ENCODE measurements around the gene UNC5C.

UNC5C gene

GRCh38 chr4:95457353-95457752 lies 91.4 kb downstream of the UNC5C start:
- DNase-seq: no peak

GRCh38 chr4:95450294-95450693 lies 98.5 kb downstream of the UNC5C start:
- DNase-seq: no peak

- no peak for DNase-seq
Measured at GRCh38 chr4:95446173-95446572, 102.6 kb downstream of the UNC5C start.

GRCh38 chr4:95445251-95445650 lies 103.5 kb downstream of the UNC5C start:
- no peak for DNase-seq

- DNase-seq: no peak
Measured at GRCh38 chr4:95444812-95445211, 104.0 kb downstream of the UNC5C start.

- DNase-seq: no peak
Measured at GRCh38 chr4:95439896-95440295, 108.9 kb downstream of the UNC5C start.

DNA sequence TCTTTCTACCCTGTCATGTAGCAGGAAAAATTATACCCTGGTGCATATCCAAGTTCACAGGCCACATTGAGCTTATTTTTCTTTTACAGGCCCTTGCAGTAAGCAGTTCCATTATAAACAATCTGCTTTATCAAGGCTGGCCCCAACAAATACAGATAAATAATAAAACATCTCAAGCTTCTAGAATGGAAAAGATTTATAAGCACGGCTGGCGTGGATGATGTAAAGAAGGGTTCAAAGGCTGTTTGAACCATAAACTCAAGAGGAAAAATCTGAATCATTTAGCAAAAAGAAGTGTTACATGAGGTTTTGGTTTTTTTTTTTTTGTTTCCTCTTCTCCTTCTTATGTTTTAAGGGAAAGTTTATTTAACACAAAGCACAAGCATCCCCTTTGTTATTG lies 109.7 kb downstream of the UNC5C start:
- no peak for DNase-seq

DNA sequence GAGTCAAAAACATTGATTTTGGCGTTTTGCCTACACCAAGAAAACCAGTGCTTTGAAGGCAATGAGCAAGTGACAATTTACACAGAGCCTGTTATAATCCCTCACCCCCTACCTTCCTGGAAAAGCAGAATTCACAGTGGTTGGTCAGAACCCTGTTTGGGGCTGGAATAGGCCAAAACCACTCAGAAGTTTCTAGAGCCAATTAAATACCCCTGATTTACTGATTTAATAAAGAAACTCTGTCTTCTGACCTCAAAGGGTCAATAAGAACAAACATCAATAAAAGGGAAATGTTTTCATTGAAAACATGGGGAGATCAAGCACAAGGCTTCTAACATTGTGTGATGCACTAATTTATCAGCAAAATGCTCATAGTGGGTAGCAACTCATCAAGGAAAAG lies 116.3 kb downstream of the UNC5C start:
- DNase-seq: no peak

DNA sequence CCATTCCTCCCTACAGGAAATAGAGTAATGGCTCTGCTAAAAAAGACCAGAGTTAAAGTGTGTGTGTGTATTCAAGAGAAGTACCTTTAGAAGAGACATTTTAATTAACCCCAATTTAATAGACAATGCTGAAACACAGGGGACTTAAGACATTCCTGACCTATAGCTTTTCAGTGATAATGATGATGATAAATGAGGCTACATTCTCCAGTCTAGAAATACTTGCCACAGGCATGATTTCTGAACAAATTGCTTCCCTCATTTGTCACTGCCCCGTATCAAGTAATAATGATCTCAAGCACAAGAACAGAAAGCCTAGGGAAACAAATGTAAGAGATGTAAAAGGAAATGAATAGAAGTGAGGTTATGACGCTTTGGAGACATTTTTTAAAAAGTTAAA lies 117.1 kb downstream of the UNC5C start:
- no peak for DNase-seq

DNA sequence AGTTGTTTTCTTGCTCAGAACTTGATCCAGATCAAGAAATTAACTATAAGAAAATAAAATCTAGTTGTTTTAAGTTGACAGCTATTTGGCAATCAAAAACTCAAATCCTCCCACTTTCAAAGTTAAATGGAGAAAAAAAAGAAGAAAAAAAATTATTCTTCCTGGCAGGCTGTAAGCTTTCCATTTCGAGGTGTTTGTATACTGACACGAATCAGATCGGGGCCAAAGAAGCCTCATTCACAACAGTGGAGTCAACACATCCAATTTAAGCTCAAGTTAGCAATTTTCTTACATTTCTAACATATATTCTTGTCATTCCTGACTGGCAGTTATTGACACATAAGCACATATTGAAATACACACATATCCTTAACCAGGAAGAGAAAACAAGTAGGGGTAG lies 119.4 kb downstream of the UNC5C start:
- no peak for DNase-seq

DNA sequence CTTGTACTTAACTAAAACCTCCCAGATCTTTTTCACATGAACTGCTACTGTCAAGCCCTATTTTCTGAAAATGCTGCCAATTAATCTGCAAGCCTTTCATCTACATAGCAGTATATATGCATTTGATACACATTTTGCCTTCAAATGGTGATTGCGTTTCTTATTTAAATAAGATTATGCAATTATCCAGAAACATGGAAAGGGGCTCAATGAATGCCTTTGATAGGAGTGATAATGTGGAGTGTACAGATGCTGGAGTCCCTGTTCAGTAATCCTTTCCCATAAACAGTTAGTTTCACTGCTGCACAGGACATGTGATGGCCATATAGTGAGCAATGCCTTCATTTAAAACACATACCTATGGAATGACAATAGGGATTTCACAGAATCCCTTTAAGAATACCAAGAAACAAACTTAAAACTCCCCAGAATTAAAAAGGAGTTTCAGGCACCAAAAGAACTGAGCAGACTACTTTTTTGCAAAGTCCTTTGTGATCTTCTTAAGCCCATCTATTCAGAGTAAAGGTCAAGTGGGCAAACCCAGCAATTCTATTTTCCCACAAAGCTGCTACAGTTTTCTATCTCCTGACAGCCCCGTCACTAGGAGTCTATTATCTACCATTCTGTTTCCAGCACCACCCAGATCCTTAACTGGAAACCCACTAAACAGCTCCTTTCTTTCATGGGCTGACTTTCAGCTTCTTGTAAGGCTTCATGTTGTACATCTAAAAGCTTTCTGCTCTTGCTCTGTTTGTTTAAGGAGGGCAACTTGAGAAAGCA lies 120.3 kb downstream of the UNC5C start:
- DNase-seq: no peak

DNA sequence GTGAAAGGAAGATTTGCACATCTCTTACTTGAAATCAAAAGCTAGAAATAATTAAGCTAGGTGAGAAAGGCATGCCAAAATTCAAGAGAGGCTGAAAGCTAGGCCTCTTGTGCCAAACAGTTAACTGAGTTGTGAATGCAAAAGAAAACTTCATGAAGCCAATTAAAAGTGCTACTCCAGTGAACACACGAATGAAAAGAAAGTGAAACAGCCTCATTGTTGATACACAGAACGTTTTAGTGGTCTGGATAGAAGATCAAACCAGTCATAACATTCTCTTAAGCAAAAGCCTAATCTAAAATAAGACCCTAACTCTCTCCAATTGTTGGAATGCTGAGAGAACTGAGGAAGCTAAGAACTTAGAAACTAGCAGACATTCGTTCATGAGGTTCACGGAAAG lies 122.3 kb downstream of the UNC5C start:
- DNase-seq: no peak

DNA sequence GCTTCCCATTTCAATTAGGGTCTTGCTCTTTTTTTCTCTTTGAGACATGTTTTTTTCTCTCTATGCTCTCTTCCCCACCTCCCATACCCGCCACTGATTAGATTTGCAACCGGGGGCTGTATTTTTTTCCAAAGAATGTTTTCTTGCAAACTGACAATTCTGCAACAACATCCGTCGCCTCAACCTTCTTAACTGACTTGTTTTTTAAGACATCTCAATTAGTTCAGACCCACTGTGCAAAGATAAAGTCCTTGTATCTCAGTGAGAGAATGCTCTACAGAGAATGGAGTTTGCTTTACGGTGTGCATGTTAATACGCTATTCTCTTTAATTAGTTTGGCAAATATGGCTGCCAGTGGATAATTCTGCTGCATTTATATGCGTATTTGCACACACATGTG lies 126.3 kb downstream of the UNC5C start:
- no peak for DNase-seq

DNA sequence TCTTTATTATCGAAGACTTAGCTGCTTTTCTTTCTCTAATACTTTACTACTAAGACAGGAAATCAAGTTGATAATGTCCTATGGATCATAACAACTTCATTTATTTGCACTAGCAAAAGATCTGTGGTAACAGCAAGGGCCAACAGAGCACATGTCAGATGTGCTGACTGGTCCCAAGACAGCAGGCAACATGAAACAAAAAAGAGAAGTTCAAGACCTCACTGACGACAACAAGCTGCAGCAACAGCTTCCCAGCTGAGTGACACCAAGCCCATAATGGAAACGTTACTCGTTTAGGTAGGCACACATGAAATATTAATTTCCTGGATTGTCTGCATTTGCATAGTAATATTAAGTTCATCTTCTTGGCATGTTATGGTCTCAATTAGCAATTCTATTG lies 126.9 kb downstream of the UNC5C start:
- DNase-seq: no peak

GRCh38 chr4:95417531-95417930 lies 131.2 kb downstream of the UNC5C start:
- DNase-seq: no peak

- DNase-seq: no peak
Measured at GRCh38 chr4:95415346-95415771, 133.4 kb downstream of the UNC5C start.

DNA sequence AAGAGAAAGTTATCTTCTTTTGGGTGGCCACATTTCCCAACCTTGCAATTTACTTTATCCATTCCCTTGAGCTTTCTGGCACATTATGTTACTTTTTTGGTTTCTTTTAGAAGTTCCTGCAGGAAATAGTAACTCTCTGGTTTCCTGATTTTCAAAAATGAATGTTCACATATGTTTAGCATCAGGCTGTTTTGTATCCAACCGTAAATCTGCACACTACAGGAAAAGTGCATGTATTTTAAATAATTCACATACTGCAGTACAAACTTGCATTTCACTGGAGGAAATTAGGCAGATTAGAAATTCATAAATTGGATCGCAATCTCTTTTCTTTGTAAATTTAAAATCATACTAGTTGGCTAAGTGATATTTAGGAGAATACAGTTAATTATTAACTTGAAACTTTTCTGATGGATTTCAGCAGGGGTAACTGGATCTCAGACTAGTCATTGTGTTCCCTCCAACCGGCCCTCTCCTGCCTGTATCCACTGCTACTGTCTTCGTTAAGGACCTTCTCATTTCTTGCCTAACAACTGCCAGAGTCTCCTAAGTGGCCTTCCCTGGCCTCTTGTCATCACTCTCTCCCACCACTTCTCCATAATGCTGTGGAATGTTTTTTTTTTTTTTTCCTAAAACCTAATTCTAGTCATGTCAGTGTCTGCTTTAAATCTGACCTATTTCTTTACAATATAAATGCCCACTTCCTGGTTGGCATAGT lies 137.2 kb downstream of the UNC5C start:
- no peak for DNase-seq

DNA sequence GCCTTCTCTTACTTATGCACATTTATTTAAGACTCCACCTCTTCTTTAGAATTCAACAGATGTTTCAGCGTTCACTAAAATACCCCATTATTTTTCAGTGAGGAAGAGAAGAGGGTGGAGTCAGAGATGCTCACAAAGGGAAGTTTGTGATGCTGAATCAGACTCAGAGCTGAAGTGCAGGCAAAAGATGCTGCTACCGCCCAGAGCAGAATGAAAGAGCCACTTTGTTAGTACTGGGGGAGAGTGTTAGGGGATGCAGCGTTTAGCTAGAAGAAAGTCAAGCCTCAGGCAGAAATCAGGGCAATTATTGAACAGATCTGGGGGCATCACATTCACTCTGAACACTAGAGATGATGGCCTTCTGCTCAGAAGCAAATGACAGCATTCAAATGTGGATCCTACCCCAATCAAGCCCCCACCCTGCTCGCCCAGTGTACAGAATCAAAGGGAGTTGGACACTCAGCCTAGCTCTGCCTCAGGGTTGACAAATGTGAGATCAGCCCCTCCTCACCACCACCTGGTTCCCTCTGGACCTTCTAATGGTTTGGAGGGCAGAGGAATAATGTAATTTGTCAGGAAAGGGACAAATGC lies 138.3 kb downstream of the UNC5C start:
- no peak for DNase-seq

DNA sequence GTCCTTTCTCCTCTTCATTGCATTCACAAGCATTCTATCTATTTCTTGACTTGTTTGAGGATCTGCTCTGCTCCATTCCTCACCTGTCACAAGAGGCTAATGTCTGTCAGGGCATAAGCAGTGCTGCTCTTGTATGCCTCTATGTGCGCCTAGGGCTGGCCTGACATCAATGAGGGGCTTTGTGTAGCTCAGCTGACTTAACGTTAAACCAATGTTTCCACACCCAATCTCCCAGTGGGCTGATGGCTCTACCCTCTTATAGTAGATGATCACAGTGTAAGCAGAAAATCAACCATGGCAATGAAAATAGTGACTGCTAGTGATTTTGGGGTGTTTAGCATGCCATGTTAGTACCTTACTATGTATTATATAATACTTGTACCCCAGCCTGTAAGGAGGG lies 139.0 kb downstream of the UNC5C start:
- no peak for DNase-seq

DNA sequence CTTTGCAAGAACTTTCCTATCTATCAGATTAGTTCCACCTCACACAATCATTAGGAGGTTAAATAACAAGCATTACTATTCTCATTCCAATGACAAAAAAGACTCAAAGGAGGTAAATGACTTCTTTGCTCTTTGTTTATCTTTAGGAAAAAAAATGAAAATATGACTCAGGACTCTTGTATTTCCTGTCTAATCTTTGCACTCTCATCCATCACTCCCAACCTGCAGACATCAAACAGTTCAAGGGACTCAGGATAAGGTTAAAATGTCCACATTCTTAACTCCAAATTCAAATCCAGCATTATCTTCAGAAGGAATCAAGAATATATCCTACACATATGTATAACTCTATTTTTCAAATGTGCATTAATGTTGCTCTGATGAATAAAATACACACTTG lies 139.6 kb downstream of the UNC5C start:
- no peak for DNase-seq

DNA sequence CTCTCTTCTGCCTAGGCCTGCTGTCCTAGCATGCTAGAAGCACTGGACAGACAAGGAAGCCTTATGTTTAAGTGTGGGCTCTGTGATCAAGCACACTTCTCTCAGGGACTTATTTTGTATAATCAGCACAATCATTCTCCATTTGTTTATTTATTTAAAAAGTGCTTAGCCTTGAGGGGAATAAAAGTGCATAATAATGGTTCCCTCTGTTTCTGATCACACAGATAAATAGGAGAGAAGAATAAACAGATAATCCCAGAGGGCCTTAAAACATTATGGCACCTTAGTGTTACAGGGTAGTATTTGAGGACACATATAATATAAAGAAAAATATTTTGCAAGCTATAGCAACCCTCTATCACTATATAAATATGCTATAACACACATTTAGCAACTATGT lies 146.5 kb downstream of the UNC5C start:
- no peak for DNase-seq

DNA sequence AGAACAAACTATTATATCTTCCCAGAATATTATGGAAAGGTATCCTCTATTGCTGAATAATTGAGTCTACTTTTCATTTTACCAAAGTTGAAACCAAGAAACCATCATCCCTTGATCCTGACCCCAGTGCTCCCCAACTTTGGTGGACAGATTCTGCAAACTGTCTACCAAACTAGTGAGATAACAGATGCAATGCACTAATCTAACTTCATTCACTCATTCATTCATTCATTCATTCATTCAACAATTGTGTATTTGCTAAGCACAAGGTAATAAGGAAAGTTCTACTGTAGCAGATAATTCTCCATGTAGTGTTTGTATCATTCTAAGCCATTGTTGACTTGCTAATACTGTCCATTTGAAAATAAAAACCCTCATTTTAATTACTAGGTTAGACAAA lies 150.6 kb downstream of the UNC5C start:
- no peak for DNase-seq

DNA sequence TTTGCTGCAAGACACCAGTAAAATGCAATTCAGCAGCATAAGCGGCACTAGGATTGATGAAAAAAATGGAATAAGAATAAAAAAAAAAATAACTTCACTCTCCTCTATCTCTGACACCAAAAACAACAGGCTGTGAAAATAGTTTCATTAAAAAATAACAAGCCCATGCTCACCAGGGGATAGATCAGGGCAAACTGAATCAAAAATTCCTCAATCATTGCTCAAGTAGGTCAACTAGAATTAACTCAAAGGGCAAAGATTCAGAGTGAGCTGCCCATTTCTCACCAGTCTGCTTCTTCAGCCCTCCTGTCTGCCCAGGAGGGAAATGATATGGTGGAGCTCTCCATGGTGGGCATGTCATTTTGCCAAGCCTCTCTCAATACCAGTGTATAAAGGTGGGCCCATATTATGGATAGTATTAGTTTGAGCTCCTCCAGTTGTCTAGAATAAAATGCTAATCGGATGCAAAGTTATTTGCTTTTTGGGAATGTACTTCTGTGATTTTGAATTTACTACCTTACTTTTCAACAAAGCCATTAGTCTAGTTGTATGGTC lies 153.9 kb downstream of the UNC5C start:
- no peak for DNase-seq

GRCh38 chr4:95393821-95394220 lies 155.0 kb downstream of the UNC5C start:
- DNase-seq: no peak

Measured in right forelimb (tissue), 1 donor.